Skeletal muscle tissue (tissue), 4 donors: ENCODE measurements around the gene GDPD2. TPM values are rescaled to one million over a fixed set of nuclear protein-coding genes. Genes with fewer than 3 reads are reported as not detected.
"Not testable (repeated sequence)": the region's sequence is repeated elsewhere in the genome, so short reads cannot be mapped to it uniquely, and the experiment has no call there.

Source experiments
- H3K27ac ChIP-seq: one replicate; pipeline ENCODE4 v1.7.0; 2013; ENCODE audit warnings: mild to moderate bottlenecking, low read depth, low read length, inconsistent platforms
- H3K27me3 ChIP-seq, 3 donors: one replicate each; pipeline ENCODE4 v1.7.0; 2013; ENCODE audit warnings: low read length in 3 of 3; ENCODE audit not compliant: control insufficient read depth in 3 of 3, insufficient read depth in 3 of 3
- H3K36me3 ChIP-seq, 3 donors: one replicate each; pipeline ENCODE4 v1.7.0; 2013; ENCODE audit warnings: low read length in 3 of 3; ENCODE audit not compliant: control insufficient read depth in 3 of 3, insufficient read depth in 3 of 3
- H3K4me1 ChIP-seq, 3 donors: one replicate each; pipeline ENCODE4 v1.7.0; 2013; ENCODE audit warnings: low read length in 3 of 3, mild to moderate bottlenecking in 3 of 3; ENCODE audit not compliant: control insufficient read depth in 3 of 3, insufficient read depth in 3 of 3
- H3K4me3 ChIP-seq, 3 donors: one replicate each; pipeline ENCODE4 v1.7.0; 2013; ENCODE audit warnings: low read length in 3 of 3
- H3K9ac ChIP-seq, 3 donors: one replicate each; pipeline ENCODE4 v1.7.0; 2013; ENCODE audit warnings: low read length in 3 of 3, mild to moderate bottlenecking in 3 of 3, moderate library complexity in 2 of 3, low read depth in 1 of 3
- H3K9me3 ChIP-seq, 3 donors: one replicate each; pipeline ENCODE4 v1.7.0; 2013; ENCODE audit warnings: low read length in 3 of 3; ENCODE audit not compliant: control insufficient read depth in 3 of 3
- total RNA-seq: library from RNA; depleted of rRNA; stranded (reverse); fragments of >200 nt; gene quantifications from one replicate; pipeline ENCODE4 v1.2.3, GENCODE V29; 2014
- donor health status: Osteomylitis.

GDPD2 gene, protein sequence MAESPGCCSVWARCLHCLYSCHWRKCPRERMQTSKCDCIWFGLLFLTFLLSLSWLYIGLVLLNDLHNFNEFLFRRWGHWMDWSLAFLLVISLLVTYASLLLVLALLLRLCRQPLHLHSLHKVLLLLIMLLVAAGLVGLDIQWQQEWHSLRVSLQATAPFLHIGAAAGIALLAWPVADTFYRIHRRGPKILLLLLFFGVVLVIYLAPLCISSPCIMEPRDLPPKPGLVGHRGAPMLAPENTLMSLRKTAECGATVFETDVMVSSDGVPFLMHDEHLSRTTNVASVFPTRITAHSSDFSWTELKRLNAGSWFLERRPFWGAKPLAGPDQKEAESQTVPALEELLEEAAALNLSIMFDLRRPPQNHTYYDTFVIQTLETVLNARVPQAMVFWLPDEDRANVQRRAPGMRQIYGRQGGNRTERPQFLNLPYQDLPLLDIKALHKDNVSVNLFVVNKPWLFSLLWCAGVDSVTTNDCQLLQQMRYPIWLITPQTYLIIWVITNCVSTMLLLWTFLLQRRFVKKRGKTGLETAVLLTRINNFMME
- not detected for total RNA-seq

DNA sequence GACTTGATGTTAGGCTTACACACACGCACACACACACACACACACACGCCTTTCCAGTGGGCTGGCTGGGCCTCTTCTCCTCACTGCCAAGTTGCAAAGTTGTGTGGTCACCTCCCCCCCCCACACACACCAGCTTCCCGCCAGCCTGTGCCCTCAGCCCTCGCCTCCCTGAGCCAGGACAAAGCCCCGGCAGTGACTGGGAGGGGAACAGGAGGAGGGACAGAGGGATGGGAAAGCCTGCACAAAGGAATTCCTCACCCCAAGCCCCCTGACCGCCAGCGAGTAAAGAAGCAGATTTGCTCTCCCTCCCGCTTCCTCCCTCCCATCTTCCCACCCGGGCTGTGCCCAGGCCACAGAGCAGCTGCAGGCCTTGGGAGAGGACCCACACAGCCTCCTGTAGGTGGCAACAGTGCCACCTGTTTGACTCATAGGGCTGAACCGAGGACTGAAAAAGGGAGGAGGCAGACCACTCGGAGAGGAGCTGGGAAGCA lies at the start of gene GDPD2:
TSS of gene GDPD2 (plus strand) at position 464 of the 491 bp plus-strand sequence. CDS start 1,671 bp downstream, outside the sequence.
- Histone ChIP-seq H3K36me3 (no peaks in the 10 kb centered on the region), H3K4me3 (no peak within 1 kb of the TSS), H3K9me3 (no peaks in the 10 kb centered on the region), H3K27me3 (peaks cover 0 to 22% (median 4%) of the 10 kb centered on the region in 3 donors), H3K9ac (no peak within 1 kb of the TSS), H3K4me1 (no peaks in the 10 kb centered on the region), H3K27ac (no peak within 1 kb of the TSS)

DNA sequence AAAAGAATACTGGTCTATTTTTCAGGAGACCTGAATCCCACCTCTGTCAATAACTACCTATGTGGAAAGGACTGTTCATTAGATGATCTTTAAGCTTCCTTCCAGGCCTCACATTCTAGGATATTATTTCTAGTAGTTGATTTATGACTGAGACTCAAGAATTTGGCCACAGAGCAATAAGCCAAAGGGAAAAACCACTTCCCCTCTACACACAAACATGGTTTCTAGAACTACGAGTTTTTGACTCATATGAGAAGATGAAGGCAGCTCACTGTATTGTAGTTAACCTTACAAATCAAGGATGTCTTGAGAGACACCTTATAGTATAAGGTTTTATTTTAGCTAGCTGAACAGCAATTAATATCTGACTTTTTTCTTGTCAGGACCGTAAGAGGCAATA lies 36.9 kb upstream of the GDPD2 start:
- Histone ChIP-seq H3K27ac (no peak overlapping the region), H3K4me3 (no peak overlapping the region), H3K9me3 (no peaks in the 10 kb centered on the region), H3K9ac (no peak overlapping the region), H3K4me1 (no peaks in the 10 kb centered on the region), H3K27me3 (no peaks in the 10 kb centered on the region), H3K36me3 (no peaks in the 10 kb centered on the region)

DNA sequence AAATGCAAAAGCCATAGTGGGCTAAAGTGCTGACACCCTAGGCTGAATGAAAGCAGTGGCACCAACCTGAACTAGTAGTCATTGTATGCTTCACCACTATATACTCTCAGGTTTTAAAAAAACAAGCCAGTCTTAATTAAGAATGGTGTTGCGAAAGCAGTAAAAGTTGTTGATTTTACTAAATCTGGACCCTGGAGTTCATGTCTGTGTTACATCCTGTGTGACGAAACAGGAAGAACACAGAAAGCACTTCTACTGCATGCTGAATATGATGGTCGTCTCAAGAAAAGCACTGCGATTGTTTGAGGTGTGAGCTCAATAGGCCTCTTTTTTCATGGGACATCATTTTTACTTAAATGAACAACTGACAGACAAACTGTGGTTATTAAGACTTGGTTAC lies 24.2 kb upstream of the GDPD2 start:
- H3K4me3 ChIP-seq = no peak overlapping the region
- H3K27me3 ChIP-seq = no peaks in the 10 kb centered on the region
- no peak overlapping the region for H3K27ac ChIP-seq
- no peak overlapping the region for H3K9ac ChIP-seq
- H3K36me3 ChIP-seq = no peaks in the 10 kb centered on the region
- H3K4me1 ChIP-seq = no peaks in the 10 kb centered on the region
- H3K9me3 ChIP-seq = no peaks in the 10 kb centered on the region

DNA sequence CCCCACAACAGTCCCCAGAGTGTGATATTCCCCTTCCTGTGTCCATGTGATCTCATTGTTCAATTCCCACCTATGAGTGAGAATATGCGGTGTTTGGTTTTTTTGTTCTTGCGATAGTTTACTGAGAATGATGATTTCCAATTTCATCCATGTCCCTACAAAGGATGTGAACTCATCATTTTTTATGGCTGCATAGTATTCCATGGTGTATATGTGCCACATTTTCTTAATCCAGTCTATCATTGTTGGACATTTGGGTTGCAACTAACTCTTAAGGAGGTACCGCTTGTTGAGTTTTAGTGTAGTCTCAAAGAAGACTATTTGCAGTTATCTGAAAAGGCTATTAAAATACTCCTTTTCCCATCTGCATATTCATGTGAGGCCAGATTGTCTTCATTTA lies 22.9 kb upstream of the GDPD2 start:
- not testable (repeated sequence) for H3K27ac ChIP-seq, H3K27me3 ChIP-seq, H3K9me3 ChIP-seq, H3K9ac ChIP-seq, H3K36me3 ChIP-seq, H3K4me3 ChIP-seq, H3K4me1 ChIP-seq

DNA sequence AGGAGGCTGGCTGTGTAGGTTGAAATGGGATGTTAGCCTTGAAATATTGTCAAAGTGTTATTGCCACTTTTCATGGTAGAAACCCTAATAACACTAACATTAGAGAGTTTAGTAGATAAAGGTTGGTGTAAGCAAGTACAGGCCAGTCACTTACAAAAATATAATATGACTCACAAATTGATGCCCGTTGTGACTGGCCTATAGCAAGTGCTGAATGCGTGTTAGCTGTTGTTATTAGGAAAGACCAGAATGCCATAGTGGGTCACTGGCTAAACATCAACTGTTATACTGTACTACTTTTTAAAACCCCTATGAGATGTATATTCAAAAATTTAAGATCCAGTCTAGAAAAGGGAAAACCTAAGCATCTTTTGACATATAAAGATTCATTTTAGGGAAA lies 20.4 kb upstream of the GDPD2 start:
- H3K36me3 ChIP-seq = no peaks in the 10 kb centered on the region
- H3K9me3 ChIP-seq = no peaks in the 10 kb centered on the region
- H3K27ac ChIP-seq = no peak overlapping the region
- no peak overlapping the region for H3K9ac ChIP-seq
- H3K4me3 ChIP-seq = no peak overlapping the region
- H3K27me3 ChIP-seq = no peaks in the 10 kb centered on the region
- H3K4me1 ChIP-seq = no peaks in the 10 kb centered on the region

DNA sequence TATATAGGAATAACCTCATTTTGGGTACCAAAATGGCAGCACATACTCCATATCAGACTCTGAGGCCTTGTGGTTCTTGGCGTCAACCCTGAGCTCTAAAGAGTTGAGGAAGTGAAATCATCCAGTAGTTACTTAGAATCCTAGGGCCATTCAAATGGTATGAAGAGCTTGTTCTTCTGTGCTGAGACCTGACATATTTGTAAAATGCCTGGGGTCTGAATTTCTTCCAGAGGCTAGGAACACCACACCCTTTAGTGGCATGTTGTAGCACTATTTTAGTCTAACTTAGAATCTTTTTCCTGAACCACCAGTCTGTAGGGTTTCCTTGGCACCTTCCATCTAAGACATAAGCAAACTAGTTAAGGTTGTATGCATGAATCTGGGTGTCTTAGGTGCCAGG lies 18.1 kb upstream of the GDPD2 start:
- H3K9ac ChIP-seq = no peak overlapping the region
- no peaks in the 10 kb centered on the region for H3K4me1 ChIP-seq
- H3K4me3 ChIP-seq = no peak overlapping the region
- no peaks in the 10 kb centered on the region for H3K27me3 ChIP-seq
- no peaks in the 10 kb centered on the region for H3K9me3 ChIP-seq
- no peaks in the 10 kb centered on the region for H3K36me3 ChIP-seq
- H3K27ac ChIP-seq = no peak overlapping the region

DNA sequence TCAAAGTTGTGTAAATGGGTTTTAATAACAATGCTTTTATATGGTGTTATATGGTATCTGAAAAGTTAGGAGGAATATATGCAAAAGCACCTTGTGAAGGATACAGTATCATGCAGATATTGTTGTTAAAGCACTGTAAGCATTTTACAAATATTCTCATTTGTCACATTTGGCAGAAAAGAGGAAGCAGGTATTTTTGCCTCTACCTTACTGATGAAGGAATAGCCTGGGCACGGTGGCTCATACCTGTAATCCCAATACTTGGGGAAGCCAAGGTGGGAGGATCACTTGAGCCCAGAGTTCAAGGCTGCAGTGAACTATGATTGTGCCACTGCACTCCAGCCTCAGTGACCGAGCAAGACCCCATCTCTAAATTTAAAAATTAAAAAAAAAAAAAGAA lies 12.2 kb upstream of the GDPD2 start:
- Histone ChIP-seq H3K9ac (no peak overlapping the region), H3K4me1 (no peaks in the 10 kb centered on the region), H3K9me3 (no peaks in the 10 kb centered on the region)

DNA sequence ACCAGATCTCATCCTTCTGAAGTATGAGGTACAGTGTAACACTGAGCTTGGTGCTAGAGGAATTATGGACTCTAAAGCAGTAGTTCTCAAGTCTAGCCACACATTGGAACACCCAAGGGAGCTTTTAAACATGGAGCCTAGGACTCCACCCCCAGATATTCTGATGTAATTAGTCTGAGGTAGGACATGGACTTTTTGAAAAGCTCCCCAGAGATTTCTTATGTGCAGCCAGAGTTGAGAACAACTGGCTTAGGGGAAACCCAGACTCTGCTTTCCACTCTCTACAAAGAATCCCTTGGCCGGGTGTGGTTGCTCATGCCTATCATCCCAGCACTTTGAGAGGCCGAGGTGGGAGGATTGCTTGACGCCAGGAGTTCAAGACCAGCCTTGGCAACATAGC lies 11.6 kb upstream of the GDPD2 start:
- Histone ChIP-seq H3K9me3 (no peaks in the 10 kb centered on the region), H3K27ac (no peak overlapping the region), H3K9ac (no peak overlapping the region), H3K4me3 (no peak overlapping the region), H3K27me3 (no peaks in the 10 kb centered on the region), H3K4me1 (no peaks in the 10 kb centered on the region), H3K36me3 (no peaks in the 10 kb centered on the region)

More for the DNA sequence above, 12.2 kb upstream of the GDPD2 start:
- Histone ChIP-seq H3K27ac (no peak overlapping the region), H3K4me3 (no peak overlapping the region), H3K27me3 (no peaks in the 10 kb centered on the region), H3K36me3 (no peaks in the 10 kb centered on the region)

DNA sequence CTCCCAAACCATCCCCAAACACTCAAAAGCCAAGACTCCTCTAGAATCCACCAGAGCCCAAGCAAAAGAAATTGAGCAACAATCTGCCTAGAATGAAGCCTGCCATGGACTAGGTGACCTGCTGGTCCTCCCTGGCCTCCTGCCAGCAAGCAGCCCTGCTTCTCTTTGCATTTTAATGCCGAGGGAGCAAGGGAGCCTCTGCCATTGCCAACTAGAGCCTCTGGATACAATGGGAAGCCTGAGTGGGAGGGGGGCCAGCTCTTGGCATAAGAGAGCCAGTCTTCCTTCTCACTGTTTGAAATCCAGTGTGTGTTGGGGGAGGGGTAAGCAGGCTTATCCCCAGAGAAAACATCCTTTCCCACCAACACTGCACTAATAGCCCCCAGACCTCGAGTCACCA lies 1.5 kb upstream of the GDPD2 start:
- no peaks in the 10 kb centered on the region for H3K36me3 ChIP-seq
- peaks cover 0 to 18% (median 4%) of the 10 kb centered on the region in 3 donors for H3K27me3 ChIP-seq
- H3K9me3 ChIP-seq = no peaks in the 10 kb centered on the region
- no peak overlapping the region for H3K27ac ChIP-seq
- H3K4me3 ChIP-seq = no peak overlapping the region
- no peaks in the 10 kb centered on the region for H3K4me1 ChIP-seq
- no peak overlapping the region for H3K9ac ChIP-seq

DNA sequence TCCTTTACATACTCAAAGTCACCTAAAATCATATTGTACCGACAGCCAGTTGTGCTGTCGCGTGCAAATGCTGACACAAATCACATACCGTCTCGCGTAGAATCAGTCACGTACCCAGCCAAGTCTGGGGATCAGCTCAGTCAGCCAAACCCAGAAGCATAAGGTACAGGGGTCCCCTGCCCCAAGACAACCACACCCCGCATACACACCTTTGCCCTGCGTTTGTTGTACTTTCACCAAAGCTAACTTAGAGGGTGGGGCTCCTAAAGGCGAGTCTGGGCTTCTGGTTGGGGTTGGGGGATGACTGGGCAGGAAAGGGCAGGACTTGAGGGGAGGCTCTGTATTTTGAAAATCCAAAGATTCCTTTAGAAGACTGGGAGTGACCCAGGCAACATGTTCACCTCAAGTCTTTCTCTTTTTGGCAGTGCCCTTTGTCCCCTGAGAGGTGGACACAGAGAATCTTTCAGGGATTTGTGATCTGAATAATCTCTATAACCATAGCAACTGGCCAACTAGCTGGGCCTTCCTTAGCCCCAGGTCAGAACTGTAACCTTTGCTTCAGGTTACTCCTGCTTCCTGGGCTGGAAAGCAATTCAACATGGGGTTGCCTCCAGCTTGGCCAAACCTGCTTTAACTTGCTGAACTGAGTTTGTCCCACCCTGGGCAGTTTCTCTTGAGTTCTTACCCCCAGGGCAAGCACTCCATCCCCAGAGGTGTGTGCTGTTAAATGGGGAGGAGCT lies 992 bp downstream of the GDPD2 start:
- Histone ChIP-seq H3K4me1 (no peaks in the 10 kb centered on the region), H3K4me3 (no peak overlapping the region), H3K9ac (no peak overlapping the region), H3K27me3 (peaks cover 0 to 27% (median 4%) of the 10 kb centered on the region in 3 donors), H3K36me3 (no peaks in the 10 kb centered on the region), H3K9me3 (no peaks in the 10 kb centered on the region), H3K27ac (no peak overlapping the region)
